Caki2 (cell line): Measurements from ENCODE around the gene IL17RD. TPM values are rescaled to one million over a fixed set of nuclear protein-coding genes. Genes with fewer than 3 reads are reported as not detected.

Source experiments
- DNase-seq: peaks from one replicate; pipeline ENCODE4 v3.0.0-alpha.2; 2015; ENCODE audit warnings: low read depth
- in situ Hi-C: cut with HindIII; loops from 2 replicates; pipeline ENCODE4 v1.10.0; 2016; ENCODE audit warnings: low sequenced_read_pairs, low pct_unique_long_range_greater_than_20kb, mixed read lengths
- total RNA-seq: library from RNA; depleted of rRNA; stranded (reverse); fragments of >200 nt; shearing (Covaris generic); gene quantifications from 2 replicates; pipeline ENCODE4 v1.2.3, GENCODE V29; 2014; ENCODE audit warnings: low replicate concordance

IL17RD gene
- total RNA-seq, 1 experiment from 2014 or later = 2.6 TPM

DNA sequence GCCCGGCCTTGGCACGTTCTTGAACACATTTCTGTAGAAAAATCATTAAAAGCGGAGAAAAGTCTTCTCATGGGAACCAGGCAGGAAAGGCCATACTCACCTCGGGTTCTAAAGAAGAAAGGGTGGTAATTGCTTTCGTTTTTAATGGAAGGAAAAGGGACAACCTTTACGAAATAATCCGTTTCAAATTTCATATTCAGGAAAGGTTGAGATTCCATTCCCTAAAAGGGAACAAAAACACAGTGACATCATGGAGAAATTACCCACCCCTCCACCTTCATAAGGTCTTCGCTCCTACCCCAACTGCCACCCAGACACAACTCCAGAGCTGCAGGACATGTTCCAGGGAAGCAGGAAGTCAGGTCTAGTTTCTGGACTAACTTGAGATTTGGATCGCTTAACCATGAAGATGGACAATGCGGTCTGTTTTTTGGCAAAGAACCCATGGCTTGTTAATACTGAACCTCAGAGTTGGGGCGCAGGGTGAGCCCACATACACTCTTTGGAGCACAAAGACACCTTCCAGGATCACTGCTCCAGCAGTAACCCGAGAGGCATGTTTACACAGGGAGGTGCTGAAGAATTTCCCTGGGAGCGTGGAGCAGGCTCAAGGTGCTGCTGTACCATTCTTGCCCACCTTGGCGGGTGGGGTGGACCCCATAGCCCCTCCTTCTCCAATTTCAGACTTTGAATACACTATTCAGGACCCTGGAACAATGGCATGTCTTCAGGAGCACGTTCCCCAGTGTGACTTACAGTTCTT, 55.5 kb downstream of the IL17RD start:
- no peak for DNase-seq
- in situ Hi-C loops = no loop called here

DNA sequence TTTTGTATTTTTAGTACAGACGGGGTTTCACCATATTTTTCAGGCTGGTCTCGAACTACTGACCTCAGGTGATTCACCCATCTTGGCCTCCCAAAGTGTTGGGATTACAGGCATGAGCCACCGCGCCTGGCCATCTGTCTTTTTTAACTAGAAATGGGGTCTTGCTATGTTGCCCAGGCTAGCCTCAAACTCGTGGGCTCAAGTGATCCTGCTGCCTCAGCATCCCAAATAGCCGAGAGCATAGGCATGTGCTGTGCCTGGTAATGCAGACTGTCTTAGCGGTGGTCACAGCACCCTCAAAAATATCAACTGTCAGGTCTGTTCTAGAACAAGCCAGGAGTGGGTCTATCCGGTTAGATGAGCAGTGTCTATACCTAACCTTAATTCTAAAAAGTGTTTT, 56.5 kb downstream of the IL17RD start:
- in situ Hi-C loops = no loop called here
- DNase-seq = no peak

DNA sequence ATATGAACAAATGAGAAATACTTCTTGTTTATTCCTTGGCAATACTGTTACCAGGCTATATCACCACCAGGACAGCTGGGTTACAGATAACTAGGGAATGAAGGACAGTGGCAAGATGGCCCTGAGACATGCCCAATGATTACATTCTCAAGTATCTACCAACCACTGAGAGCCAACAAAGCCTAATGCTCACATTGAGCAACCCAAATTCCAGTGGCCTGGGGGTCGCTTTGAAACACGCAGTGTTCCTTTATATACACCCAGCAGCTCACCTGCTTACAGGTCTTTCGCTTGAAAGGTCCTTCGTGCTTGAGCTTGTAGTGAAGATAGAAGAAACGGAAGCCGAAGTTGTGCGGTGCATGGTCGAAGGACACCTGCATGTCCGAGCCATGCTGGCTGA, 59.6 kb downstream of the IL17RD start:
- in situ Hi-C loops = no loop called here

DNA sequence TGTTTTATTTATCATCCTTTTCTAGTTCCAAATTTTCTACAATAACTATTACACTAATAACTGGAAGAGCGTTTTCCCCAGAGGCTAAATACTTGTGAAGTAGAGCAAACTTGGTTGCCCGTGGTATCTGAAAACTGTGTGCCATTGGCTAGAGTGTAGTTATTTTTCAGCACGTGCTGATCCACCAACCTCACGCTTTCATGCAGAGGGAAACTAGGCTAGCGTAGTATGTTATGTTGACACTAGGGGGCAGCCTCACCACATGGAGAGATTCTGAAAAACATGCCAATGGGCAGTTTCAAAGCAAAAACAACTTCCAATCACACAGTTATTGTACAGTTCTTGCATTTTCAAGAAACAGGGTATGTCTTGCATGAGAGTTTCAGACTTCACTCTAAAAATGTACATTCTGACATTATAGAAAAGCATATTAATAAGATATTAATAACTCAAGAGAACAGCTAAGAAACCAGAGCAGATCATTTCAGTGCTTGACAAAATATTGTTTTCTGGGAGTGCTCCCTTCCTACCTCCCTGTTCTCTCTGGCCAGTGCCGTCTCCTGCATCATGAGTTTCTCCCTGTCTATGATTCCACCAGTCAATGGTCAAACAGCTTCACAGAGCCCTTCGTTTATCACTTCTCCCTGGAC, 65.0 kb downstream of the IL17RD start:
- peak; percentile 57 for DNase-seq
- in situ Hi-C loops = no loop called here

More for the DNA sequence above, 59.6 kb downstream of the IL17RD start:
- no peak for DNase-seq

DNA sequence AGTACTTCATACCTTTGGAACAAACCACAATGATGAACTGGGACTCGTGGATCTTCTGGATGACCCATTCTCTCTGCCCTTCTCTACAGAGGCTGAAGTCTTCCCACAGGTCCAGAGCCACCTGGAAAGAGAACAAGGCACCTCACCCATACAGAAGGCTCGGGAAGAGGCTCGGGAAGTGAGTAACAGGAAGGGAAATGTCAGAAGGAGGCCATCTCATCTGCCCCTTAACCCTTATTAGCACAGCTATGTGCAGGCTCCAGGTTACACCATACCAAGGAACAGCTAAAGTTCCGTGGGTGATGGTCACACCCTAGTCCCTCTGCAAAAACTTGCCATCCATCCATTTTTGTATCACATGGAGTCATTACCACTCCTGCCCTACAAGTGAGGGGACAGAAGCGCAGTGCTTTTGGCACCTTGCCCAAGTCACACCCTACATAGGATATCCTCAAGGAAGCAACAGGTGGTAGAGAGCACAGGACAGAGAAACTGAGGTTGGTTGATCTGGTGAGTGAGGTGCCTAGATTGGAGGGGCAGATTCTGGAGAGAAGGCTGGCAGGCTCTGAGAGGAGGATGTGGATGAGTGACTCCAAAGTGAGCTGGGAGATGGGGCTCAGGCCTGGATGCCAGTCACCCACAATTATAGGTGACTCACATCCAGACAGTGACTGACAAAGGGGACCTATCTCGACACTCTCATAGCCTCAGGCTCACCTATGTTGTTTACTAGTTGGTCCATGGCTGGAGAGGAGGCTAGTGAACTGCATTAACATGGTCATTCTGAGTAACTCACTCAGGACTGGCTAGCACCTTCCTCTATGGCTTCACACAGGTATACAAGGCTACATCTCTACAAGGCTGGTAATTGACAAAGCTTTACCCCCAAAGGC, 66.5 kb downstream of the IL17RD start:
- in situ Hi-C loops = loop anchor here (25.0 kb wide), 1 partner anchor 111 kb away; no protein-coding TSS in a partner anchor
- DNase-seq = no peak

DNA sequence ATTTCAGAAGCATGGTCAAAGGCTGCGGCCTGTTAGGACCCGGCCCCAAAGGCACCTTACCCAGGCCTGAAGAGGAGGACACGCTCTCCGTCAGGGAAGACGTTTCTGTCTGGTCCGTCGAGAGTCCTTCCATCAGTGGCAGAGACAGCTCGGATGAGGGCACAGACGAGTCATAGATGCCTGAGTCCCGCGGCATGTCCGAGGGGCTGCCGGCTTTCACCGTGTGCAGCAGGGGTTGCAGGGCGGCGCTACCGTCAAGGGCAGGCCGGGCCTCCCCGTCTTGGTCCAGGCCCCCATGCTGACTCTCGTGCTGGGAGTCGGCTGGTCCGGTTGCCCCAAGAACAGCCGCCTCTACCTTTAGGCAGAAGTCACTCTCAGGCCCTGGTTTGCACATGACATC, 67.6 kb downstream of the IL17RD start:
- no peak for DNase-seq
- in situ Hi-C loops = loop anchor here (25.0 kb wide), 1 partner anchor 110 kb away; no protein-coding TSS in a partner anchor

DNA sequence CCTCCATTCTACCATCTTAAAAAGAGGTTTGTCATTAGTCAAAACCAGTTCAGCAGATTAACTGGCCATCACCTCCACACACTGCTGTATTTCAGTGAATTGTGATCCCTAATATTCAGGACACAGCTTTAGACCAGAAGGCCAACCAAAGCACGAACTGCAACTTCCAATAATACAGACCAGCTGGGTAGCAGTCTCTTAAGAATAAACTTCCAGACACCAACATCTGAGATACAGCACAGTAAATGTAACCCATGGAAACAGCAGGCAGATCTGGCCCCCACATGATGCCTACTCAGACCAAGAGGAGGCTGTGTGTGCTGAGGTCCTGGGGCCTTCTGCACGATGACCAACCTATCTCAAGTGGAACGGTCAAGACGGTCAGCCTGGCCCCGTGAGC, 69.8 kb downstream of the IL17RD start:
- in situ Hi-C loops = loop anchor here (25.0 kb wide), 1 partner anchor 108 kb away; no protein-coding TSS in a partner anchor
- DNase-seq = no peak

DNA sequence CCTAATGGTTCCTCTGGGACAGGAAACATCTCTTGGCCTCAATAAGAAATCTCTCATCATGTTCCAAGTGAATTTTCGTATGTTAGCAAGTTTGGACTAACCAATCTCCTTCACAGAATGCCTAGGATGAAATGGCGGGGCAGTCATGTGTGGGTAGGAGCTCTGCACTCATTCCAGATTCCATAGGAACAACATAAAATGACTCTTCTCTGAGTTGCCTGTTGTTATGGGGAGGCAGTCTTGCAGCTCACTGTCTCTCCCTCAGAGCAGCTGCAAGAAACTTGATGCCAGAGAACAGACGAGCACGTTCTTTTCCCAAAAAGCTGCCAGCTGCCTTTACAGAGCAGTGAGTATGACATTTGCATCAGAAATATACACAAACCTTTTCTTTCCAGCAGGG, 70.6 kb downstream of the IL17RD start:
- in situ Hi-C loops = loop anchor here (25.0 kb wide), 1 partner anchor 107 kb away; no protein-coding TSS in a partner anchor
- no peak for DNase-seq

DNA sequence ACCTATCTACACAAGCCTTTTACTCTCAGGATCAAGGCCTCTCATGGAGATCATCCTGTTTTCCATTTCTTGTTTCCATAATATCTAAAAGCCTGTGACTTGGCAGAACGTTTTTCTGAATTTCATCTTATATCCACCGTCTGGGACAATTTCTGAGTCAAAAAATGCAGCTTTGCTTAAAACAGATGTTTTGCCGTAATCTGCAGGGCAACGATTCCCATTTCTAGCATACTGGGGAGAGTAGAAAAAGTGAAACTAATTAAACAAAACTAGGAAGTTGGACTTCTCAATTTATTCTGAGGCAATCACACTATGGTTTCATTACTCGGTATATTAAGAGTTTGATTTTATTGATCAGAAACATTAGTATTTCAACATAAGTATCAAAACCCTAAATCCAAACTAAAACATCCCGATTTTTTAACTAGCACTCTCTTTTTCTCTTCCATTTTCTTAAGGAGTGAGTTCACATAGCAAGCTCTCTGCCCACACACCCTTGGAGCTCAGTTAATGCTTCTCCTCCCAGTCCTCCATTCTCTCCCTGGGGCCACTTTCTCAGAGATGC, 71.1 kb downstream of the IL17RD start:
- in situ Hi-C loops = loop anchor here (25.0 kb wide), 1 partner anchor 107 kb away; no protein-coding TSS in a partner anchor
- no peak for DNase-seq

DNA sequence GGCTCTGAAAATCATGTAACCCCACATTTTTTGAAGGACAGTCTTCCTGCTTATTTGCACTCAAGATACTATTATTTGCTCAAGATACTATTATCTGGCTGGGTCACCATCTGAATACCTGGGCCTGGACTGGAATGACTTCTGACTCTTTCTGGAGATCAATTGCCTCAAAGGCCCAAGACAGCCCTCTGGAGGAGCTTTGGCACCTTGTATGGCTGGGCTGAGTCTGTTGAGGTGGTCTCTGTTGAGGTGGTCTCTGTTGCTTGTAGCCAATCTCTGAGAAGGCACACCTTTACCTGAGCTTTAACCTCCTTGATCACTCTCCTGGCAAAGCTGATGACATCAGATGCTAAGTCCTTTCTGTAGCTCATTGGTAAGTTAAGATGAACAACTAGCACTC, 71.7 kb downstream of the IL17RD start:
- in situ Hi-C loops = loop anchor here (25.0 kb wide), 1 partner anchor 106 kb away; no protein-coding TSS in a partner anchor
- DNase-seq = no peak

DNA sequence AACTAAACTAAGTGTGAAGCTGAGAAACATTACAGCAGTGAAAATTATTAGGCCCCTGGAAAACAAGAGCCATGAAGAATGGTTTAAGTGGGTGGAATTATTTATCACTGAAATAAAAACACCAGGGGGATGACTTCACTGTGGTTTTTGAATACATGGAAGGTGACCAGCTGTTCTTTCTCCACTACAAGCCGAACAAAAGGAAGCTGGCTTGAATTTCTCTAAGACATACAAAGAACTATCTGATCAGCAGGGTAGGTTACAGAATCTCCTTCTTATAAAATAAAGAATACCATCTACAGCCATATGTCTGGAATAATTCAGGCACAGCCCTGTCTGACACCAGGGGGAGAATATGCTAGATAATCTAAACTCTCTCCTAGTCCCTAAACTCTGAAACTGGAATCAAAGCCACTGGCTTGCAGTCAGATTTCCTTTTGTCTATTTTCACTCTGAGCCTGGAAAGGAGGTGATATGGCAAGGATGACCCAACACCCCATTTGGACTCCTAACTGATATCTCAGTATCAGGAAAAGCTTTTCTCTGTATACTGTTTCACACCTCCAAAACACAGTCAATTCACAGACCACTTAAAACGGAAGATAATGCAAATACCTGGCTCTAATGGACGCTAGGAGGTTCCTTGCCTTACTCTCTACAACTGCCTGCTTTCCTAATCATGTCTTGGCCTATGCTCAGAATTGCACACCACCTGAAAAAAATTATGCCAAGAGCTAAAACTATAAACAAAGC, 73.5 kb downstream of the IL17RD start:
- DNase-seq = no peak
- in situ Hi-C loops = loop anchor here (25.0 kb wide), 1 partner anchor 104 kb away; no protein-coding TSS in a partner anchor

DNA sequence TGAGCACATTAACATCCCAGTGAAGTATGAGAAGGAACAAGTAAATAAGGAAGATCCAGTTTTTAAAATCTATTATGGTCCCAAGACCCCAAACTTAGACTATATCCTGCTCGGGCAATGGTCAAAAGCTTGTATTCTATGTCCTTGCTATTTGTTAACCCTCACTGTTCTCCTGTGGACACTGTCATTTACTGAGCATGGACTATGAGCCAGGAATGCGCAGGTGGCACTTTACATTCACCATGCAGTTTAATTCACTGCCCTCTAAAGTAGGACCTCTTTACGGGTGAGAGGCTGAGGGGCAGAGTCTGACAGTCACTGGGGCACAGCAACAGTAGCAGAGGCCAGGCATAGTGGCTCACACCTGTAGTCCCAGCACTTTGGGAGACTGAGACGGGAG, 76.1 kb downstream of the IL17RD start:
- in situ Hi-C loops = loop anchor here (25.0 kb wide), 1 partner anchor 102 kb away; no protein-coding TSS in a partner anchor
- DNase-seq = no peak

DNA sequence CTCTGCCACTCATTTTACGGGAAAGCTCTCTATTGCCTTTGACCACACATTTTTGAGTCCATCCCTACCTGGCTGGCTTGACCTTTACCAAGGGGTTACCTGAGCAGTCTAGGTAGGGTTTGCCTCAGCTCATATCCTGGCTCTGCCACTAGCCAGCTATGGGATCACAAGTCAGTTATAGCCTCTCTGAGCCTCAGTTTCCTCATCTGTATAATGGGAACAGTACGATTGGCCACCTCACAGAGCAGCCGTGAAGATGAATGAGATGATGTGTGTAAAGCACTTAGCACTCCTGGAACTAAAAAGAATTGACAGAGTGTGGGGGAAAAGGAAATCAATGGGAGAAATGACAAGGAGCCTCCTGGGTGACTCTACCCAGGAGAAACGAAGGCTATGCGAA, 76.7 kb downstream of the IL17RD start:
- in situ Hi-C loops = loop anchor here (25.0 kb wide), 1 partner anchor 101 kb away; no protein-coding TSS in a partner anchor
- DNase-seq = no peak

DNA sequence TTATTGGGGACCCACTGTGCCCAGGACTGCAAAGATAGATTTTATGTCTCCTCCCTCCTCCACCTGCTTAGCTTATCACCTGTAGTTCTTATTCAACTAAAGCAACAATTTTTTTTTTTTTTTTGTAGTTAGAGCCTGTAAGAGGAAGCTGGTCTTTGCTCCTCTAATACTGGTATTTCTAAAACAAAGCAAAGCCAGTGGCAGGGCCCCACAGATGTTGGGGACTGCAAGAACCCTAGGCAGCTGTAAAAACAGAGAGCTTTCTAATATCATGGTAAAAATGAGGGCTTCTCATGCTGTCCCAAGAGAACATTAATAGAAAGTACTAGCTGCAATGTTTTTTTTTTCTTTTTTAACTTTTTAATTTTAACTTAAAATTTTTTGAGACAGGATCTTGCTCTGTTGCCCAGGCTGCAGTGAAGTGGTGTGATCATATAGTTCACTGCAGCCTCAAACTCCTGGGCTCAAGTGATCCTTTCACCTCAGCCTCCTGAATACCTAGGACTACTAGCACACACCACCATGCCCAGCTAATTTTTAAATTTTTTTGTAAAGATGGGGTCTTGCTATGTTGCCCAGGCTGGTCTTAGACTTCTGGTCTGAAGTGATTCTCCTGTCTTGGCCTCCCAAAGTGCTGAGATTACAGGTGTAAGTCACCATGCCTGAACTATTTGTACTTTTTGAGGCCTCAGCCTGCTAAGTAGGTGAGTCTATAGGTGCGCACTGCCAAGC, 77.6 kb downstream of the IL17RD start:
- in situ Hi-C loops = loop anchor here (25.0 kb wide), 1 partner anchor 100 kb away; no protein-coding TSS in a partner anchor
- no peak for DNase-seq

DNA sequence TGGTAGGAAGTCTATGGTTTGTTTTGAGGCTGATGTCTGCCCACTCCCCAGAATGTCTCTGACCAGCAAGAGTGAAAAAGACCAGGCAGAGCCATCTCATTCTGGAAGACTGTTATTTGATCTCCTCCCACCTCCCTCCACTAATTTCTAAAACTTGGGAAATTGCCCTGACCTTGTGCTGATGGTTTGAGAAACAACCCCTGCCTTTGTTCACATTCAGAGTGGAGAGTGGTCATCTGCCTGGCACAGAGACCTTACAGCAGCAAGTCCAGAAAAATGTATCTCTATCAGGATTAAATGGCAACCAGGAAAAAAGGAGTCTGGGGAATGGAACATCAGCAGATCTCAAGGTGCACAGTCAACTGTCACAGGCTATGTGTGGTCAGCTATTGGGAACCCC, 79.0 kb downstream of the IL17RD start:
- in situ Hi-C loops = loop anchor here (25.0 kb wide), 1 partner anchor 99 kb away; no protein-coding TSS in a partner anchor
- DNase-seq = no peak

DNA sequence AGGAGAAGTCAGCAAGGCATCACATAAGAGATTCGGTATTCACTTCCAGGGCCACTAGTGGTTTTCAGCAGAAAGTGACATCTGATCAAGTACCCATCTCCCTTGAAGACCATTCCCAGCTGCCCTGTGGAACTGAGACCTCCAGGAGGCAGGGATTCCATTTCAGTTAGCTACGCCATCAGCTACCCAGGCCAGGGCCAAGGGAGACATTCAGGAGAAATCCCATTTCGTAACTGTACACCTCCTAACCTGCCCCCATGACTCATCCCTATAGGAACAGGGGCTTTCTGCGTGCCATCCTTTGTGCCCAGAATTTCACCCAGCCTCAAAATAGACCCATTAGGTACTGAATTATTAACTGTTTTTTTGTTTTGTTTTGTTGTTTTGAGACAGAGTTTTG, 79.9 kb downstream of the IL17RD start:
- in situ Hi-C loops = loop anchor here (25.0 kb wide), 1 partner anchor 98 kb away; no protein-coding TSS in a partner anchor

More for the DNA sequence above, 79.9 kb downstream of the IL17RD start:
- no peak for DNase-seq
